ENCODE measurements around the gene GIMAP6.

Gene GIMAP6

DNA sequence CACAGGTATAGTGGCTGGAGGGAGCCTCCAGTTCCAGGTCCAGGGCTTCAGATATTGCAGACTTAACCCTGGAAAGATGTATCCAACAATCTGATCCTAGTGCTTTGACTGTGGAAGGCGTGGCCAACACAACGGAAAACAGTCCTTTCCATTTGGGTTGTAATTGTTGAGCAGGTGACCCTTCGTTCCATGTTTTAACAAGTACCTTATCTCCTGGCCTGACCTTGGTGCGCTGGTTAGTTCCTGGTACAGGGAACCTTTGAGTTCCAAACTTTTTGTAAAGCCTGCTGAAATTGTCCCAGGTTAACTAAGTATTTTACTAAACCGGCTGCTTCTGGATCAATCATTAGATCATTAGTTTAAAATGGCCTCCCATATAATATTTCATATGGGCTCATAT lies 23.9 kb upstream of the GIMAP6 start:
- DNase-seq (ENCODE audit: low read depth), result no peak
- no peak overlapping the region for H3K4me3 ChIP-seq (ENCODE audit: low read depth, low read length)
- TF ChIP-seq, protein P1, sequence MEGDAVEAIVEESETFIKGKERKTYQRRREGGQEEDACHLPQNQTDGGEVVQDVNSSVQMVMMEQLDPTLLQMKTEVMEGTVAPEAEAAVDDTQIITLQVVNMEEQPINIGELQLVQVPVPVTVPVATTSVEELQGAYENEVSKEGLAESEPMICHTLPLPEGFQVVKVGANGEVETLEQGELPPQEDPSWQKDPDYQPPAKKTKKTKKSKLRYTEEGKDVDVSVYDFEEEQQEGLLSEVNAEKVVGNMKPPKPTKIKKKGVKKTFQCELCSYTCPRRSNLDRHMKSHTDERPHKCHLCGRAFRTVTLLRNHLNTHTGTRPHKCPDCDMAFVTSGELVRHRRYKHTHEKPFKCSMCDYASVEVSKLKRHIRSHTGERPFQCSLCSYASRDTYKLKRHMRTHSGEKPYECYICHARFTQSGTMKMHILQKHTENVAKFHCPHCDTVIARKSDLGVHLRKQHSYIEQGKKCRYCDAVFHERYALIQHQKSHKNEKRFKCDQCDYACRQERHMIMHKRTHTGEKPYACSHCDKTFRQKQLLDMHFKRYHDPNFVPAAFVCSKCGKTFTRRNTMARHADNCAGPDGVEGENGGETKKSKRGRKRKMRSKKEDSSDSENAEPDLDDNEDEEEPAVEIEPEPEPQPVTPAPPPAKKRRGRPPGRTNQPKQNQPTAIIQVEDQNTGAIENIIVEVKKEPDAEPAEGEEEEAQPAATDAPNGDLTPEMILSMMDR (conservative IDR thresholded peaks at IDR 0.05; ENCODE audit: low read depth, low read length), result no peak

DNA sequence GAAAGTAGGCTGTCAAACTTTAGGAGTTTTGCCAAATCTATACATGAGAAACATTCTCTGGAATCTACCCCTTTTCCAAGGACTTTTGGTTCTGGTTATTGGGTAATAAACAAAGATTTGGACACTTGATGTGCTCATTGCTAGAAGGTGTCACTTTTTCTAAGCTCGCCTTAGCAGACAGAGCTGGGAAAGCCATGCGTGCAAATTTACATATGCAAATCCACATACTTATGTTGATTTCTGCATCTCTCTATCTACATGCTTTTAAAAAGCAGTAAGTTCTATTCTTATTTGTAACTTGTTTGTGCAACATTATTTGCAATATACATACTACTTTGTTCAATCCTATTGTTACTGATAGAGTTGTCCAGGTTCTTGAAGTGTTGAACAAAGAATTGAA lies 22.5 kb upstream of the GIMAP6 start:
- no peak for DNase-seq (ENCODE audit: low read depth)
- TF ChIP-seq, protein P1 (conservative IDR thresholded peaks at IDR 0.05; ENCODE audit: low read depth, low read length), result no peak

DNA sequence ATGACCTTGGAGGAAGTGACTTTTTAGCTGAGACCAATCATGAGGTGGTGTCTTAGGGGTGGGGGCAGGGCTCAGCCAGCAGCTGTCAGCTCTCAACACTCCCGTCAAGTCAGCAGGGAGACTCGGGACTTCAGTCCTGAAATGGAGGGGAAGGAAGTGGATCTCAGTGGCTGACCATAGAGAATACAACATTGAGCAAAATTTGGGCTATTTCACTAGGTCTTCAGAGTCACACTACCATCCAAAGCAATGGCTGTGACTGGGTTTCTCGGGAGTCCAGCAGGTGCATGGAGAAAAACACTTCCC lies 16.8 kb upstream of the GIMAP6 start:
- no peak overlapping the region for H3K4me3 ChIP-seq (ENCODE audit: low read depth, low read length)
- DNase-seq (ENCODE audit: low read depth), result no peak
- TF ChIP-seq, protein P1 (conservative IDR thresholded peaks at IDR 0.05; ENCODE audit: low read depth, low read length), result no peak

More for the DNA sequence above, 22.5 kb upstream of the GIMAP6 start:
- no peak overlapping the region for H3K4me3 ChIP-seq (ENCODE audit: low read depth, low read length)

DNA sequence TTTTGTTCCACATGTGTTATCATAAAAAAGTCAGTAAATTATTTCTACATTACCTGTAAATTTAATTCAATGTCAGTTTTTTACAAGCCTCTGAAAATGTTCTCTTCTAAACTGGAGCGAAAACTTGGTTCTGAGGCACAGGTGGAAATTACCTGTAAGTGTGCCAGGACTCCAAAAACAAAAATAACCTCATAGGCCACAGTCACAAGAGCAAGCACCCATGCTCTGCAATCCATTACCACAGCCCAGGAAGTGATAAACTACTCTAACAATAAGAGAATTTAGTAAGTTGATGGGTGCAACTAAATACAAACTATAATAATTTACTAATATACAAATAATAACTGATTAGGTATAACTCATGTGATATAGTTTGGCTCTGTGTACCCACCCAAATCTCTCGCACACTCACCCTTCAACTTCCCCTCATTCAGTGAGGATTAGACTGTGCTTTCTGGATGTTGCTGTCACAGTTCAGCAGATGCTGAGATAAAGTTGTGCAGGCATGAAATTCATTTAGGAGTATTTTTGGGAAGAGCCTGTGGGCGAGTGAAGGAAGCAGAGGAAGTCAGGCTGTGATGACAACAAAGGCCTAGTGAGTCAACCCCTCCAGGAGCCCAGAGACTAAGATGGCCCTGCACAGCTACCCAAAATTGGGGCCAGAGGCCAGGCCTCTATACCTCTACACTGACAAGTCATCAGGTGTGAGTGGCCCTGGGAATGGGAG lies 16.3 kb upstream of the GIMAP6 start:
- no peak for DNase-seq (ENCODE audit: low read depth)
- TF ChIP-seq, protein P1 (conservative IDR thresholded peaks at IDR 0.05; ENCODE audit: low read depth, low read length), result no peak
- H3K4me3 ChIP-seq (ENCODE audit: low read depth, low read length), result no peak overlapping the region

DNA sequence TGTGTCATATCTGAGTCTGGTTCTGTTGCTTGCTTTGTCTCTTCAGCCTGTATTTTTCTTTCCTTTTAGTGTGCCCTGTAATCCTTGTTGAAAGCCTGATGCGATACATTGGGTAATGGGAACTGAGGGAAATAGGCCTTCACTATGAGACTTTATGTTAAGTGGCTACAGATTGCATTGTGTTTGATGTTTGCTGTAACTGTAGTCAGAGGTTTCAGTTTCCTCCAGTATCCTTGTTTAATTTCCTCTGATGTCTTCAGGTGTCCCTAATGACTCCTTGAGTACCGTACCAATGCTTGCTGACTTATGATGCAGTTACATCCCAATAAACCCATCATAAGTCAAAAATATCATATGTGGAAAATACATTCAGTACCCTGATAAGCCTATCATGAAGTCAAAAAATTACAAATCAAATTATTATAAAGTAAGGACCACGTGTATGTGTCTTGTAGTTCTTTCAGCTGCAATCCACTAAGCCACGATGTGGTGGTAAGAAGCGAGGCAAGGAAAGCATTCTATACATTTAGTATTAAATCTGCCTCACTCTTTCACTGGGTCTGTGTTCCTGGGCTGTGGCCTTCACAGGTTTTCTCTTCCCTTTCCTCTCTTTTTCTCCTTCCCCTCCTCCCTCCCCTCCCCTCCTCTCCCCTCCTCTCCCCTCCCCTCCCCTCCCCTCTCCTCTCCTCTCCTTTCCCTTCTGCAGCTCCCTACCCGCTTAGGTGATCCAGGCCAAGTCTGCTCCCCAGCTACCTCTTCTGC lies 13.3 kb upstream of the GIMAP6 start:
- TF ChIP-seq, protein P1 (conservative IDR thresholded peaks at IDR 0.05; ENCODE audit: low read depth, low read length), result no peak
- no peak overlapping the region for H3K4me3 ChIP-seq (ENCODE audit: low read depth, low read length)
- no peak for DNase-seq (ENCODE audit: low read depth)

DNA sequence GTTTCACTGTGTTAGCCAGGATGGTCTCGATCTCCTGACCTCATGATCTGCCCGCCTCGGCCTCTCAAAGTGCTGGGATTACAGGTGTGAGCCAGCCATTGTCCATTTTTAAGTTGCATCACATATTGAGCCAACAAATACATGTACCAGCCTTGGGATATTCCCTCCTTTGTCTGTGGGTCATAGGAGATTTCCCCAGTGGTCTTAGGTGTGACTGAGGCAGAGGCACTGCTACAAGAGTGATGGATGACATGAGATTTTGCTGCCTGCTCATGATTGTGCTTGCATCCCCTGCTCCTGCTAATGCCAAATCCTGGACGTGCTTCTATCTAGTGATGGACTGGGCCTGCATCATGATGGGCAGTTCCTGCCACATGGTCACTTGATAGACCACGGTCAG lies 10.7 kb upstream of the GIMAP6 start:
- no peak overlapping the region for H3K4me3 ChIP-seq (ENCODE audit: low read depth, low read length)
- TF ChIP-seq, protein P1 (conservative IDR thresholded peaks at IDR 0.05; ENCODE audit: low read depth, low read length), result no peak

DNA sequence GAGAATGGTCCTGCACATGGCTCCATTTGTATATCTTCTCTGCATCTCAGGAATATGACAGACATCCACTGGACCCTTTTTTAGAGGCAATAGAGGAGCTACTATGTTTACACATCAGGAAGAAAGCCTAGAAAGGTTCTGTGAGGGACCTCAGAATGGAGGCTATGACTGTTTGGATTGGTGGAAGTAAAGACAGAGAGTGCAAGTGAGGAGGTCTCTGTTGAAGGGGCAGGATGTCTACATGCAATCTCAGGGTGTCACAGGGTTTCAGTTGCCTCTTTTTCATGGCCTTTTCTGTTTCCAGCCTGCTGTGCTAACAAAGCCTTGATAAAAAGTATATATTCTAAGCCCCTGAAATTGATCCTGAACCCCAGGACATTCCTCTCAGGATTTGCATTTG lies 9.7 kb upstream of the GIMAP6 start:
- no peak for DNase-seq (ENCODE audit: low read depth)
- TF ChIP-seq, protein P1 (conservative IDR thresholded peaks at IDR 0.05; ENCODE audit: low read depth, low read length), result no peak
- H3K4me3 ChIP-seq (ENCODE audit: low read depth, low read length), result no peak overlapping the region

More for the DNA sequence above, 10.7 kb upstream of the GIMAP6 start:
- no peak for DNase-seq (ENCODE audit: low read depth)

All from choroid plexus epithelial cell (primary cell).